GM10847 (cell line): ENCODE measurements around the gene CCDC47.

Experiments
- POLR2A ChIP-seq: IDR thresholded peaks from 2 replicates; pipeline ENCODE4 v1.6.1; 2011; ENCODE audit not compliant: insufficient read length; ENCODE audit errors: extremely low read depth

CCDC47 gene

DNA sequence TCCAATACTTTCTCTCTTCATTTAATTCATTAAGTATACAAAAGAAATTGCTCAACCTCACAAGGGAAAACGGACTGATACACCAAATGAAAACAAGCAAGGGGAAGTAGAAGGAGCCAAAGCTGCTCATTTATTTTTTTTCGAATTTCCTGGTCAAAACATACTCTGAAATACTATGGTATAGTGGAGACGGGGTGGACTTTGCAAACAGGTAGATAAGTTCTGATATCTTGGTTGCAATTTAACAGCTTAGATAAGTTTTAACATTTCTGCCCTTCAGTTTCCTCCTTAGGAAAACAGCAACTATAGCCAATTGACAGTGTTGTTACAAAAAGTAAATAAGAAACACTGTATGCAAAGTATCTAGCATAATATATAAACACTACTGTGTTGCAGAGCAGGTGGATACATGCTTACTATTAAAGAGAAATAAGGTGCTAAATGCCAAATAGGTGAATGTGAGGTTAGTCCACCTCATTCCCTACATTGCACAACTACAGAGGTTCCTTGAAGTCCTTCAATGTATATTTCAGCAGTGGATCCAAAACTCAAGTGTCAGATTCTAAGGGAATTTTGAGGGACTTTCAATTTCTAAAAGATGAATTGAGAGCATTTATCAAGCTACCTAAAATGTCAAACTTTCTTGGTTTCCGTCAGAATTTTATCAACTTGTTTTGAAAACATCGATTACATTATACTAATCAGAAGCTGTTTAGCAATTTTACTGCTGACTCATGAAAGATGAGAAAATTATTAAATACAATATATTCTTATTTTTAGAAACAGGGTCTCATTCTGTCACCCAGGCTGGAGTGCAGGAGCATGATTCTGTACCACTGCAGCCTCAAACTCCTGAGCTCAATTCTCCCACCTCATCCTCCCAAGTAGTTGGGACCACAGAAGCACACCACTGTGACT, 11.0 kb downstream of the CCDC47 start:
- TF ChIP-seq POLR2A: no peak

DNA sequence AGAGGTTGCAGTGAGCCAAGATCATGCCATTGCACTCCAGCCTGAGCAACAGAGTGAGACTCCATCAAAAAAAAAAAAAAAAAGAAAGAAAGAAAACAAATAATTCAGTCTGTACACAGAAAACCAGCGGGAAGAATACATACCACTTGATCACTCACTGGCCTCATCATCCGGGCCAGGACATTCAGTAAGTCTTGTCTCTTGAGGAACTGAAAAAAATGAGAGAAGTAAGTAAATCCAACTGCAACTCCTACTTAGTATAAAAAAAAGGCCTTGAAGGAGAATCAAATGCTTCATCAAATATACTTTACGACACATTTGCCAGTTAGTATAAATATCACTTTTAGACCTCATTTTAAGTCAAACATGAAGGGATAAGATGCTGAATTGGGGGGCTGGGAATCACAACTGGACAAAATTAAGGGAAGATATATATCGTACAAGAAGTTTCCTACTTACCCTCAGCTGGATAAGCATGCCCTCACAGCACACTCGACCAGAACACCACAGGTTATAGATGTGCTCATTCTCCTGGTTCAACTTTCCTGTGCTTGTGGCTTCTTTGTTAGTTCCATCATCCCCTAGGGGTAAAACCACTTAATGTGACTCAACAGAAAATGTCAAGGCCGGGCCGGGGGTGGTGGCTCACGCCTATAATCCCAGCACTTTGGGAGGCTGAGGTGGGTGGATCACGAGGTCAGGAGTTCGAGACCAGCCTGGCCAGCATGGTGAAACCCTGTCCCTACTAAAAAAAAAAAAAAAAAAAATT, 12.4 kb downstream of the CCDC47 start:
- no peak for TF ChIP-seq POLR2A

DNA sequence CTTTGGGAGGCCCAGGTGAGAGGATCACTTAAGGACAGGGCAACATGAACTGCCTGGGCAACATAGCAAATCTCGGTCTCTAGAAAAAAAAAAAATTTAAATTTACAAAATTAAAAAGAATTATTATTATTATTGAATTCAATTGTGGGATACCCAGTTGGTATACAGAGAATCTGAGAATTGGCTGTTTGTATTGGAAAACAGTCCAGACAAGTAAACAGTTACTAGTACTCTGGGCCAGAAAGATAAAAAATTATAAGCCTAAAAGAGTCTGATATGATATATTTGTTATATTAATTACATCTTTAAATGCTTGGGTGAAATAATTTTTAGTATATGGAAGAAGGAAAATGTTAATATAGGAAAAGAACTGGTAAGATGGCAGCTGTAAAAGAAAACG, 15.0 kb downstream of the CCDC47 start:
- TF ChIP-seq POLR2A: no peak

DNA sequence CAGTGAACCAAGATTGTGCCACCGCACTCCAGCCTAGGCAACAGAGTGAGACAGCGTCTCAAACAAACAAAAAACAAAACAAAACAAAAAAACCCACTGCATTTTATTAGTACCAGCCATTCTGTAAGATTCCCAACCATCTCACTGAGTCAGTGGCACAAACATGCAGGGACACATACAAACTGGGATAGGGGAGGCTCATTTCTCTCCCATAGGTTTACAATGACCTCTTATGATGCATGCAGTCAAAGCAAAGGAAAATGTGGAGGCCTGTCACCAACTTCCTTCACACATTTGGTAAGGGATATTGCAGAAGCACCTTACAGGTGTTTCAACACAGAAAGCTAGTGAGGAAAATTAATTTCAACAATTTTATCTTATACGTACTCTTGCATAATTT, 19.4 kb downstream of the CCDC47 start:
- TF ChIP-seq POLR2A: no peak

DNA sequence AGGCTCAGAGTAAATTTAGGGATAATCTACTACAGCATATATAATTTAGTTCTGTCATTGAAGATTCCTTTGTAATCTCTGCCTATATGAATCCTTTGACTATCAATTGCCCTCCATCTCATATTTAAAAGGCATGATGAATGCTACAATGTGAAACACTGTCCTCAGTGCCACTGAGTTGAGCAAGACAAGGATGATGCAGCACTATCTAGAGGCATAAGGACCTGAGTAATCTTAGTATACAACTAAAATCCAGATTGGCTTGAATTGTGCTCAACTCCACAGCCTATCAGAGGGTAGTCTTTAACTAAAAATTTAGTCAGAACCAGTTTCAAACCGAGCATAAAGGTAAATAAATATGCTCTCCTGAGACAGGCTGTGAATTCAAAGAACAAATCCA, 20.2 kb downstream of the CCDC47 start:
- TF ChIP-seq POLR2A: no peak

DNA sequence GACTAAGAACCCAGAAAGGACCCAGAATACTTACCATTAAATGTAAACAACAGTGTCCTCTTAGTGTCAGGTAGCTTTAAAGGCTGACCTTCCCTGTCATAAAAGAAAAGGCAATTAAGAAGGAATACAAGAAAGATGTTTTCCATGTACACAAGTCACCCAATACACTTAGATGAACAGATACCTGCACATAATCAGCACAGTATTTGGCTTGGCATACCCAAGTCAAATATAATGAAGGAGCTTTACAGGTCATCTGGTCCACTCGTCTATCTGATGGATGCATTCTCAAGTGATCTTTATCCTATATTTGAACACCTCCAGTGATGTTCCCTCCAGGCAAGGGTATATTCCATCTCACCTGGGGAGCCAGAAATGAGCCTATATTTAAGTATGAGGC, 20.7 kb downstream of the CCDC47 start:
- TF ChIP-seq POLR2A: no peak

DNA sequence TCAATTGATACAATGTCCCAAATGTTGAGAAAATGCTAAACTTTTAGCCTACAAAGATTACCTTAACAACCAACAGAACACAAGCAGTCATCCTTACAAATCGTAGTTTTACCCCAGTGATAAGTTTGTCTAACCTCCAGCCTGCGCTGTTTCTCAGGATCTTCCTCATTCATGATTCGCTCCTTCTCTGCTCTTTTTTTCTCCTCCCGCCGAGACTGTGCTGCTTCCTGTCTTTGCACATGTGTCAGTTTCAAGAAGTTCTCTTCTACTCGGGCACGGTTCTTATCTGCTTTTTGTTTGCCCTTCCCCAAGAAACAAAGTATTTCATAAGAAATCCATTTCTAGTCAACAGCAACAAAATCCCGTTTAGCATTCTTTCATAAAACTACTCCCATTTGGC, 21.6 kb downstream of the CCDC47 start:
- TF ChIP-seq POLR2A: no peak

DNA sequence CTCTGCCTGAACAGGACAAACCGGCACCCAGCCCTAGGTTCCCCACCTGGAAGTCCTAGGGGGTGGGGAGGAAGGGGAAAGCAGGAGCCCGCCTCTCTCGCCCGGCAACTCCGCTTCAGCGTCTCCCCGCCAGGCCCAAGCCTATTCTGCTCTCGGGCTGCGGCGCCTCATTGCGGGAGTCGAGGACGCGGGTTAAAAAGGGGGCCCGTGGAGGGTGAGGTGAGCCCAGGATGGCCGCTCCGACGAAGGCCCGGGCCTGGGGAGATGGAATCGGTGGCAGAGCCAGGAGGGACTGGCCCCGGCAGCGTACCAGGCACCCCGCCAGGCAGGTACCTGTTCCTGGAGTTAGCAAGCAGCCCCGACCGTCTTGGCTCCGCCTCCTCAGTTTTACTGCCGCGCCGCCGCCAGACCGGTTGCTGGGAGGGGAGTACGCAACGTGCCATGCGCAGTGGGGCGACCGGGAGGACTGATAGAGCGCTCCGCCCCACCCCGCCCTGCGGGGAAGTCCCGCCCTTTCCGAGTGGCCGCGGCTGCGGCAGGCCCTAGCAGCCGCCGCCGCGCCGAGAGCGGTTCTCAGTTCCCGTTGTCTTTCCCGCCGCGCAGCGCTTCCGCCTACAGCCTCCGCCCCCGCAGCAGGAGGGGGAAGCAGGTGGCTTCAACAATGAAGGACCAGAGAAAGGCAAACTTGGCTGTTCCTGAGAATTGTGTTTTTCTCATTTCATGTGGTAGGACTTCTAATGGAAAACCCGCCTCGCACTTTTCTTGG, 31.8 kb downstream of the CCDC47 start, which contains the start of gene STRADA:
TSS of gene STRADA (minus strand) at position 392 of the 766 bp plus-strand sequence. CDS start 13,430 bp downstream, outside the sequence.
- TF ChIP-seq POLR2A: peak; percentile 94

DNA sequence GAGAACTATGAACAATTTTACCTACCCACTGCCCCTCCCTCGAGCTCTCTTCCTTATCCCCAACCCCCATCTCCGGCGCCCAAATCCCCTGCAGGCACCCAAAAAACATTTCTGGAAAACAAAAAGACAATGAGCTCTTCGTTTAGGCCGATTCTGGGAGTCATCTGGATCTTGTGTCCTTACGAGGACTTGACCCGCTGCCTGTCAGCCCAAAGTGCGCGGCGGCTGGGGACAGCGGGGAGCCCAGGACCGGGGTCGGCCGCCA, 32.3 kb downstream of the CCDC47 start:
- no peak for TF ChIP-seq POLR2A

DNA sequence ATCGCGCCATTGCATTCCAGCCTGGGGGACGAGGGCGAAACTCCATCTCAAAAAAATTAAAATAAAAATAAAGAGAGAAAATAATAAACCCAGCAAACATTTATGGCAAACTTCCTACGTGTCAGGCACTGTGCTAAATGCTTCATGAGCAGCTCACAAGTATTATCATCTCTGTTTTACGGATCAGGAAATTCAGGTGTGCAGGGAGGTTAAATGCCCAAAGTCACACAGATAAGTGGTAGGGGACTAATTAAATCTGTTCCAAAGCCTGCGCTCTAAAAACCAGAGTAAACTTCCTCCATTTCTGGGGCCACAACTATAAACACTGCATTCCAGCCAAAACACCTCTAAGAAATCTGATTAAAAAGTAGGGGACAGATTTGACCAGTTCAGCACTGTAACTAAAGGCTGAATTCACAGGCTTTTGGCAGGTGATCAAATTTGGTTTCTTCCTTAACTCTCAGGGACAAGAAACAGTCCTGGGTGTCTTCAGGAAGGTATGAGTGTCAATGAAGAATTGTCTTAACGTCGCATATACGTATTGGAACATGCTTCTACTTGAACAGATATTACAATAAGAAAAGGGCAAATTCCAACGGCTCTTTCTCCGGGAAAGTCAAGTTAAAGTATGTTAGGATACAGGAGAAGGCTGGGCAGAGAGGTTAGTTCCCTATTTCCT, 32.8 kb downstream of the CCDC47 start:
- TF ChIP-seq POLR2A: no peak

DNA sequence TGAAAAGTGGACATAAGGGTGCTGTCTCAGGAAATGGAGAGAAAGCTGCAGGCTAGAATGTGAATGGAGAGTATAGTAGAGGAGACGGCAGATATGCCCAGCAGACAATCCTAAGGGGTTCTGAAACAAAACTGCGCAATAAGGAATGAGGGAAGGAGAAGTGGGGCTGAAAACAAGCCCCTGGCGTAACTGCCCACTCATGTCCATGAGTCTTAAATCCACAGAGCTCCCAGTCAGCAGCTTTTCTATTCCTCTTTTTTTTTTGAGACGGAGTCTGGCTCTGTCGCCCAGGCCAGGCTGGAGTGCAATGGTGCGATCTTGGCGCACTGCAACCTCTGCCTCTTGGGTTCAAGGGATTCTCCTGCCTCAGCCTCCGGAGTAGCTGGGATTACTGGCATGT, 37.7 kb downstream of the CCDC47 start:
- no peak for TF ChIP-seq POLR2A

DNA sequence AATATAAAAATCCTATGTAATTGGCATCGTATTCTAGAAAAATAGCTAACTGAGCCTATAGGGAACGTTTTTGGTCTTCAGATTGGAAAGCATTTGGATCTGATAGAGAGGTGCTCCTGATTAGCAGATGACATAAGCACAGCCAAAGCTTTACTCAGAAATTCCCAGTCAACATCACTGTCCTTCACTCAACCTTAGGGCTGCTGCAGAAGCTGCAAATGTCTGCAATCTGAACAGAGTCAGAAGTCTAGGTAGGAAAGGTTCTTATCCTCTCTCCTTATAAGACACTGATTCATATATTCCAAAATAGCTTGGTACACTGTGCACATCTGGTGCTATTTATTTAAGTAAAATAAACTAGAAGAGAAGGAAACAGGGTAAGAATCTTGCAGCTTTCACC, 51.0 kb downstream of the CCDC47 start:
- no peak for TF ChIP-seq POLR2A

DNA sequence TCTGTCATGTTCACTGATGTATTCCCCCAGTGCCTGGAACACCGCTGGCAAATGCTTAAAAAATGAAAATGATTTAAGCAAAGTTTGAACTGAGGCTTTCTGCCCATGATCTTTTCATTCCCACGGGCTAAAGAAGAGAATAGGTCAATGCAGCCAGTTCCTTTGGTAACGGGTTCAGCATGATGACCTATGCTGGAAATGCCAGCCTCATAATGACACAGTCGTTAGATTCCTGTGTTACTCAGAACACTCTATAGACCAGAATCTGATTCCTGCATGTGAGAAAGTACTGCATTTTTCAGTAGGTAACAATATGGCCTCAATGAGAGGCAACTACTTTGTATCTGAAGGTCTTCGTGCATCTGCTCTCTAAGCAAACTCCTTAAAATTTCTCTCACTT, 54.4 kb downstream of the CCDC47 start:
- TF ChIP-seq POLR2A: no peak

DNA sequence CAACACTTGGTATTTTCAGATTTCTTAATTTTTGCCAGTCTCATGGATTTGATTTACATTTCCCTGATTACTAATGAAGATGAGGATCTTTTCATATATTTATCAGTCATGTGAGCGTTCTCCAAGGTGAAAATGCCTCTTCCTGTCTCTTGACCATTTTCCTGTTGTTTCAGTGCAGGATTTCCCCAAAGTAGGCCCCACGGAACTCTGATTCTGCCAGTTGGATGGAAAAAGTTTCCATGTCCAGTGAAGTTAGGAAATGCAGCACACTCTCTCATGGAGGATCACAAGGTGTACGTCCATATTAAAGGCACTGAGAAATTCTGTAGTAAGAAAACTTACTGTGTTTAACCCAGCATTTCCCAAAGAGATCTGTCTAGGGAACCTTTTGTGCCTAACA, 57.0 kb downstream of the CCDC47 start:
- no peak for TF ChIP-seq POLR2A
